ENCODE data around the gene SMAD3.

DNA sequence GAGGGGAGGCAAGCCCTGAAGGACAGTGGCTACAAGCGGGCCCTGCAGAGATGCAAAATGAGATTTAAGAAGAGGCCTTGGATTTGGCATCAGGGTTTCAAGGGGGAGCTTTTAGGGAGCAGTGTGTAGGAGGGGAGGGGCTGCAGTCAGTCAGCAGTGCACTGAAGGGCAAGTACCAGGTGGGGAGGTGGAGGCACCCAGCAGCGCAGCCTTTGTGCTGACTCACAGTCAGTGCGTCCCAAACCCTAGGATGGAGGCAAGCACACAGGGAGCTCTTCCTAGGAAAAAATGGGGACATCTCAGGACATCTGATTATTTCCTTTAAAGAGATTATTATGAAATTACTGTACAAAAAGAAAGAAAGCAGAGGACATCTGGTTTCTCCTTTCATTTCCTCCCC, 109.0 kb downstream of the SMAD3 start:
- TF ChIP-seq POLR2A (IDR thresholded peaks at IDR 0.05; ENCODE audit: low read length) (no peak), GATA1 (IDR thresholded peaks at IDR 0.05; ENCODE audit: low read depth, low read length) (no peak)

Data from erythroblast (primary cell).